Natural killer cell (primary cell): ENCODE measurements around the gene HSD17B4. TPM values are rescaled to one million over a fixed set of nuclear protein-coding genes. Genes with fewer than 3 reads are reported as not detected.

Experiments
- total RNA-seq, 4 donors: library from RNA; stranded (reverse); fragments of 120-200 nt in 1 of 4; gene quantifications; one replicate each; pipeline versions ENCODE4 v1.2.3 to v1.2.4, GENCODE V29; 2013 to 2022

HSD17B4 gene
- total RNA-seq, 3 donors from 2014 or later (not counting 1 experiment from before 2014, with no cell fraction given) = 38.2 to 76.9 (median 51.9) TPM

Other genes with a start within 250 kb of the HSD17B4 start
- 10 to 100 TPM; 47.6 to 87.5 (median 76.3) TPM for gene TNFAIP8, start 96.5 kb upstream of the HSD17B4 start, total RNA-seq
- gene FAM170A, start 177.1 kb downstream of the HSD17B4 start, total RNA-seq = not detected